Esophagus (tissue), 2 donors: ENCODE measurements around the gene IQCM. TPM values are rescaled to one million over a fixed set of nuclear protein-coding genes. Genes with fewer than 3 reads are reported as not detected.
"Not testable (repeated sequence)": the region's sequence is repeated elsewhere in the genome, so short reads cannot be mapped to it uniquely, and the experiment has no call there.

Experiments
- H3K27ac ChIP-seq, 2 donors: one replicate each; pipeline ENCODE4 v1.5.1; 2013; ENCODE audit warnings: low read depth in 2 of 2, mild to moderate bottlenecking in 2 of 2, inconsistent platforms in 1 of 2, low read length in 1 of 2, moderate library complexity in 1 of 2
- H3K27me3 ChIP-seq, 2 donors: one replicate each; pipeline ENCODE4 v1.6.1; 2013; ENCODE audit warnings: low read length in 2 of 2, control low read depth in 1 of 2, mild to moderate bottlenecking in 1 of 2; ENCODE audit not compliant: insufficient read depth in 2 of 2, control insufficient read depth in 1 of 2
- H3K36me3 ChIP-seq, 2 donors: one replicate each; pipeline ENCODE4 v1.6.1; 2013; ENCODE audit warnings: low read length in 1 of 2; ENCODE audit not compliant: control insufficient read depth in 2 of 2, insufficient read depth in 2 of 2
- H3K4me1 ChIP-seq, 2 donors: one replicate each; pipeline ENCODE4 v1.6.1; 2013; ENCODE audit warnings: low read length in 1 of 2; ENCODE audit not compliant: control insufficient read depth in 2 of 2, insufficient read depth in 2 of 2
- H3K4me3 ChIP-seq, 2 donors: one replicate each; pipeline ENCODE4 v1.5.1; 2013; ENCODE audit warnings: low read length in 2 of 2, mild to moderate bottlenecking in 2 of 2, low read depth in 1 of 2, moderate library complexity in 1 of 2
- H3K9me3 ChIP-seq, 2 donors: one replicate each; pipeline ENCODE4 v1.6.1; 2013; ENCODE audit warnings: mild to moderate bottlenecking in 2 of 2, low read depth in 1 of 2, low read length in 1 of 2, moderate library complexity in 1 of 2; ENCODE audit not compliant: control insufficient read depth in 2 of 2, insufficient read depth in 1 of 2
- WGBS, 2 donors: extraction: QIAGEN DNeasy Blood & Tissue Kit; methylation state at CpG; one replicate each; pipeline ENCODE4 v1.1.7; 2013; 5-methylcytosine and 5-hydroxymethylcytosine counted together
- polyA plus RNA-seq, 2 donors: library from polyadenylated mRNA; stranded (reverse); fragments of 200-250 nt; gene quantifications; one replicate each; pipeline ENCODE4 v1.2.3, GENCODE V29; 2013
- donor health status: healthy with polysubstance abuse.
- donor health status: Bipolar disorder and iron deficiency.

Gene IQCM
- polyA plus RNA-seq, 2 donors, result not detected

DNA sequence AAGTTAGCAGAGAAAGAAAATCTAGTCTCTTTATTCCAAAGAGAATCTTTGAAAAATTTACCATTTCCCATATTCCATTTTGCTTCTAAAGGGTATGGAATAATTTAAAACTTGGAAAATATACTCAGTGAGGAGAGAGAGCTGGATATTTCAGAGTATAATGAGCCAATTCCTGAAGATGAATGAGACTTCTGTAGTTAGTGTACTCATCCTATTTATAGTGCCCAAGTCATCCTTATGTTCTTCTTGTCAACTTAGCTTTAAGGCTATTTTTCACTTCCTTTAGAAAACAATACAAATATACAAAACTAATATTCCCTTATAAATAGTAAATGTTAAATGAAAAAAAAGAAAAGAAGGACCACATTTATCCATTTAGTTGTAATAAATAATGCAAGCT lies 302.6 kb downstream of the IQCM start:
- Histone ChIP-seq H3K27me3 (no peaks in the 10 kb centered on the region), H3K4me3 (no peak overlapping the region), H3K9me3 (peaks cover 0 to 2% of the 10 kb centered on the region in 2 donors), H3K4me1 (no peaks in the 10 kb centered on the region), H3K27ac (no peak overlapping the region), H3K36me3 (no peaks in the 10 kb centered on the region)

DNA sequence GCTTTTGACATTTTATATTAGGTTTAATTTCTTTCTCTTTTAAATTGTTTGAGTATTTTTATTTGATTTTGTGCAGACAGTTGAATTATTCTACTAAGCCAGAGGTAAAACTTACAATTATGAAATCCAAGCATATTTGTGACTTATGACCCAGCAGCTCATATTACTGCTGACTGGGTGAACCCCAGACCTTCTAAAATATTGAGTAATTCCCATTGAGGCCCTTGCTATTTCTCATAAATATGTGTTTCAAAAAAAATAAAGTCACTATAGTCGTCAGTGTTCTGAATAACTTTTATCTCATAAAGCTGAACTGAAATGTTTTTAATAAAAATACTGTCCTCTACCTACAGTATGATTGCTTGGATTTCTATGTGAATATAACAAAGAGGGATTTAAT lies 303.1 kb downstream of the IQCM start:
- WGBS, 2 donors, result 63 to 66% methylated on average over 1 of the region's 1 CpG

DNA sequence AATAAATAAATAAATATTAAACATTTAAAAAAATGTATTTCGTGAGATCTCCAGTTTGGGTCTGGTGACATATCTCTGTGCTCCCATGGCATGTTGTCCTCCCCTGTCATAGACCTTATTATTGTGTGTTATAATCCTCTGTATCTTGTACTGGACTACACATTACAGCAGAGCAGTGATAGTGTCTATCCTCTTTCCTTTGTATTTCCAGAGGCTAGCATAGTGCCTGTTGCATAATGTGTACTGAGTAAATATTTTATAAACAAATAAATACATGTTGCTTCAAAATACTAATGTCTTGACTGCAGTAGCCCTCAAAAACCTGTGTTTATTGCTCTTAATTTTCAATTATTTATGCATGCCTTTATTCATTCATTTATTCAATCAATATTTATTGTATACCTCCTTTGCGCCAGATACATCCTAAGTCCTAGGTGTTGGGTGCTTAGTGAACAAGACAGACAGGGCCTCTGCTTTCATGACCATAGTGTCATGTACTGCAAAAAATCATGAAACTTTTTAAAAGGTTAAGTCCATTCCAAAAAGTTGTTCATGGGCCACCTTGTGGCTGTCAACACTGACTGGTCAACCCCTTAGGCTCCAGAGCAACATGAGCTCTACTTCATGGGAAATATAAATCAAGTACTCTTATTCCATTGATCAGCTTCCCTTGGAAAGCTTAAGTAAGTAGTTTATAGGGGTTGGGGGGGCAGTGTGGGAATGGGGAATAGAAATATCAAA lies 303.9 kb downstream of the IQCM start:
- Histone ChIP-seq H3K4me3 (no peak overlapping the region), H3K27me3 (no peaks in the 10 kb centered on the region), H3K36me3 (no peaks in the 10 kb centered on the region), H3K9me3 (peaks cover 0 to 2% of the 10 kb centered on the region in 2 donors), H3K4me1 (no peaks in the 10 kb centered on the region), H3K27ac (no peak overlapping the region)
- 94 to 97% methylated on average over 2 of the region's 2 CpGs for WGBS, 2 donors

More for the DNA sequence above, 303.1 kb downstream of the IQCM start:
- no peak overlapping the region for H3K27ac ChIP-seq
- no peak overlapping the region for H3K4me3 ChIP-seq
- H3K27me3 ChIP-seq, result no peaks in the 10 kb centered on the region
- H3K36me3 ChIP-seq, result no peaks in the 10 kb centered on the region
- H3K4me1 ChIP-seq, result no peaks in the 10 kb centered on the region
- peaks cover 0 to 2% of the 10 kb centered on the region in 2 donors for H3K9me3 ChIP-seq

DNA sequence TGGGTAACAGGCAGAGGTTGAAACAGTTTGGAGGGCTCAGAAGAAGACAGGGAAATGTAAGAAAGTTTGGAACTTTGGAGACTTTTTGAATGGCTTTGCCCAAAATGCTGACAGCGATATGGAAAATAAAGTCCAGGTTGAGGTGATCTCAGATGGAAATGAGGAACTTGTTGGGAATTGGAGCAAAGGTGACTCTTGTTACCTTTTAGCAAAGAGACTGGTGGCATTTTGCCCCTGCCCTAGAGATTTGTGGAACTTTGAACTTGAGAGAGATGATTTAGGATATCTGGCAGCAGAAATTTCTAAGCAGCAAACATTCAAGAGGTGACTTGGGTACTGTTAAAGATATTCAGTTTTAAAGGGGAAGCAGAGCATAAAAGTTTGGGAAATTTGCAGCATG lies 308.3 kb downstream of the IQCM start:
- not testable (repeated sequence) for H3K36me3 ChIP-seq, H3K4me3 ChIP-seq, H3K27me3 ChIP-seq, H3K4me1 ChIP-seq, H3K9me3 ChIP-seq, H3K27ac ChIP-seq
- 94 to 99% methylated on average over 1 of the region's 1 CpG for WGBS, 2 donors

DNA sequence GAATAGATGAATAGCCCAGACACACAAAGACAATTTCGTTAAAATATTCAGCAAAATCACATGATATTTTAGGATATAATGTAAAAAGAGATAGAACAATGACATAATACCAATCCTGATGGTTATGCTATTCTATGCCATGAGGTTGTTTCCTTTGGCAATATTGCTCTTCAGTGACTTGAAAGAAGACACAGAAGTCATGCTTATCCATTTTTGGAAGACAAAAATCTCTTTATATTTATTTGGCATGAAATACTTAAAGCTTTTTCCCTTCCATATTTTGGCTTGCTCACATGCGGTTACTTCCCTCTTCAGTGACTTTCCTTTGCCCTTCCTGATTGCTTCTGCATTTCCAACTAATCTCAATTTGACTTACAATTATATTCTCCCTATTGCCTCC lies 314.8 kb downstream of the IQCM start:
- H3K9me3 ChIP-seq, result no peaks in the 10 kb centered on the region
- no peaks in the 10 kb centered on the region for H3K36me3 ChIP-seq
- H3K27me3 ChIP-seq, result no peaks in the 10 kb centered on the region
- no peak overlapping the region for H3K27ac ChIP-seq
- no peaks in the 10 kb centered on the region for H3K4me1 ChIP-seq
- 72 to 74% methylated on average over 2 of the region's 2 CpGs for WGBS, 2 donors
- no peak overlapping the region for H3K4me3 ChIP-seq

DNA sequence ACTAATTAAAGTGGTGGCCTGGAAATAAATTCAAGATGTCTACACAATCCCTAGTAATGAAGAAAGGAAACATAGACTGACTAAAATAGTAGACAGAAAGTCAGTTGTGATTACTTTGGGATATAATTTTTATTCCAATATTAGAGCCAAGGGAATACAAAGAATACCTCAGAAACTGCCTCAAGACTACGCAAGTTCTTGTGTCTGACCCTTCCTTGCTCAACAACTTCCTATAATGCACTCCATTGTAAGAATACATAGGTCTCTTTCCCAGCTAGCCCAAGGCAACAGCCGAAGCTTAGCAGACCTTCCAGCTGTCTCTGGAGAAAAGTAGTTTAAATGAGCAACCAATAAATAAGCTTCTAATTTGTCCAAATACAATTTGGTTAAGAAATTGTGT lies 315.9 kb downstream of the IQCM start:
- Histone ChIP-seq H3K4me3 (no peak overlapping the region), H3K36me3 (no peaks in the 10 kb centered on the region), H3K4me1 (no peaks in the 10 kb centered on the region), H3K27ac (no peak overlapping the region), H3K9me3 (no peaks in the 10 kb centered on the region), H3K27me3 (no peaks in the 10 kb centered on the region)
- WGBS, 2 donors, result 73 to 81% methylated on average over 2 of the region's 2 CpGs

DNA sequence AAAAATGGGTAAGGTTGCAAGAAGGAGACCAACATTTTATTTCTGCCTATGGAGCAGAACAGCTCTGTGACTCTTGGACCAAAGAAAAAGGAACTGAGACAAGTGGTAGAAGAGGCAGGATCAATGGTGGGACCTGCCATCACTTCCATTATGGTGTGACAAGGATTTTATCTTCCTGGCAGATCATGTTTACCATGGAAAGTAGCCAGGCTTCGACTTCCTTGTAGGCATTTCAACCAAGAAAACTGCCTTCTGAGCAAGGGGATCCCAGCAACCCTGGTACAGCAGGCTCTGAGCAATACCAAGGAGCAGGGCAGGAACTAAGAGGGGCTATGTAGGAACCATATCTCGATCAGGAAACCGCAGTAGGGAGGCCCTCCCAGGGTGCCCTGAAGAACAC lies 317.4 kb downstream of the IQCM start:
- no peaks in the 10 kb centered on the region for H3K4me1 ChIP-seq
- WGBS, 2 donors, result 55 to 71% methylated on average over 3 of the region's 3 CpGs

DNA sequence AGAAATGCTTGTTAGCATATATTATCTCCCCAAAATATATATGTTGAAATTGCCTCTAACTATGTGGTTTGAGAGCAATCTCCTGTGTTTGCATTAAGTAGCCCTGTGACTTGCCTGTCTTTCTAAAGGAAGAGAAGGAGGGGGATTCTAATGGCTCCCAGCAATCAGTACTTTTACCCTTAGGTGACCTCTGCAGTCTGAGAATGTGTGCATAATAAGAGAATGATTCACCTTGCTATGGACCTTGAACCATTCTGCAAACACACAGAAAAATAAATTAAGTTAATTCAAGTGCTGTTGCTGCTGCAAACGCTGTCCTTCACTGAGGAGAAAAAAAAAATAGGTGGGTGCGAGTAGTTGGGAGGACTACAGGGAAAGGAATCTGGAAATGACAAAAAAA lies 322.2 kb downstream of the IQCM start:
- Histone ChIP-seq H3K9me3 (no peaks in the 10 kb centered on the region), H3K27me3 (no peaks in the 10 kb centered on the region), H3K4me1 (no peaks in the 10 kb centered on the region), H3K36me3 (no peaks in the 10 kb centered on the region), H3K27ac (no peak overlapping the region), H3K4me3 (no peak overlapping the region)
- WGBS, 2 donors, result 48 to 76% methylated on average over 2 of the region's 2 CpGs

More for the DNA sequence above, 317.4 kb downstream of the IQCM start:
- Histone ChIP-seq H3K36me3 (no peaks in the 10 kb centered on the region), H3K9me3 (no peaks in the 10 kb centered on the region), H3K27ac (no peak overlapping the region), H3K27me3 (no peaks in the 10 kb centered on the region), H3K4me3 (no peak overlapping the region)

DNA sequence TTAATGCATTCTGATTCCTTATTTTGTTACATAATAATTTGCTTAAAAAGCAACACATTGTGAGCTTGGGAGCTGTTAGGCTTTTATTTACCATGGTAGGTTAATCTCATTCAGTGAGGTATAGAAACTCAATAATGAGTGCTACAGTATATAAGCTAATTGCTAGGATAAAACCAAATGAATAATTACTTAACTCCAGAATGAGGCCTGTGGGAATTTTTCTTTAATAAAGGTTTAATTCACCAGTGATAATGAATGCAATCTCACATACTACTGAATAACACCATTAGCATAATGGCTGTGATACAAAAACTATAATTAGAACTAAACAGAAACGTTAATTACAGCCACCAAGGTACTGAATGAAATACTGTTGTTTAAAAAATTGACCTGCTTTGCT lies 326.3 kb downstream of the IQCM start:
- Histone ChIP-seq H3K27ac (no peak overlapping the region), H3K27me3 (no peaks in the 10 kb centered on the region), H3K4me1 (no peaks in the 10 kb centered on the region), H3K9me3 (peaks cover 0 to 3% of the 10 kb centered on the region in 2 donors), H3K4me3 (no peak overlapping the region), H3K36me3 (no peaks in the 10 kb centered on the region)
- WGBS, 2 donors, result 45 to 68% methylated on average over 1 of the region's 1 CpG

DNA sequence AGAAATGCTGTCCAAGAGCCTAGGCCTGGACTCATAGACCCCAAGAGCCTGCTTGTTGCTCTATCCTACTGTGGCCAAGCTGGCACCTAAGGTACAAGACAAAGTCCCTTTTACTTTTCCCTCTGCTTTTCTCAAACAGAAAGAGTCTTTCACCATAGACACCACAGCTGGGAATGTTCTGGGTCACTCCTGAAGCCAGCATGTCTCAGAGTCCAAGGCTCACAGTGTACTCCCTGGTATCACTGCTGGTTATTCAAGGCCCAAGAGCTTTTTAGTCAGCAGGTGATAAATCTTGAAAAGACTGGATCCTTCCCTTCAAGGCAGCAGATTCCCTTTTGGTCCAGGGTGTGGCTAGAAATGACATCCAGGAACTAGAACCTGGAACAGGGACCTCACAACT lies 328.8 kb downstream of the IQCM start:
- no peak overlapping the region for H3K4me3 ChIP-seq
- H3K27me3 ChIP-seq, result no peaks in the 10 kb centered on the region
- peaks cover 0 to 3% of the 10 kb centered on the region in 2 donors for H3K9me3 ChIP-seq
- H3K27ac ChIP-seq, result no peak overlapping the region
- no peaks in the 10 kb centered on the region for H3K36me3 ChIP-seq
- H3K4me1 ChIP-seq, result no peaks in the 10 kb centered on the region
